ENCODE data around the gene NTRK3. TPM values are rescaled to one million over a fixed set of nuclear protein-coding genes. Genes with fewer than 3 reads are reported as not detected.

NTRK3 gene
- total and polyA plus RNA-seq, 2 donors (not counting 3 experiments of a cell fraction or from before 2014, with no cell fraction given) = not detected

DNA sequence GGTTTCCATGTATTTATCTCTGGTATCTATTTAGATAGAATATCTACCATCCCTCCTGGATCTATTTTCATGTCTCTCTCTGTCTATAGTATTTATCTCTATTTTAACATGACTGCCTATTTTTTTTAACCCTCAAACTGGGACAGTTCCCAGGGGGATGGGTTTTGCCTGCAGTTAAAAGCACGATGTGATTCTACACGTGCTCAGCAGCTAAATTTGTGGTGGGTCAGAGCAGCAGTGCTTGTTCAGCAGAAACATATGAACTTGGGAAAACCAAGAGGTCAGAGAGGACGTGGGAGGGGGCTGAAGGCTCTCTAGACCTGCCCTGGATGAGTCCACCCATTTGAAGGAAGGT lies 189.2 kb downstream of the NTRK3 start:
- Histone ChIP-seq H4K20me1 (replicated peaks; ENCODE audit: control insufficient read depth, extremely low read depth, insufficient read depth, low read length) (no peaks in the 10 kb centered on the region), H3K79me2 (ENCODE audit: control insufficient read depth, insufficient read depth, low read length) (no peaks in the 10 kb centered on the region), H3K9me1 (replicated peaks; ENCODE audit: control insufficient read depth, extremely low read depth, insufficient read depth, low read length) (no peaks in the 10 kb centered on the region), H3K27ac (ENCODE audit: insufficient read depth, low read depth, low read length) (no peak overlapping the region), H3K4me3 (replicated peaks in 1 of 3; ENCODE audit: insufficient read depth in 1 of 3, low read depth in 1 of 3, low read length in 3 of 3) (no peak overlapping the region), H3K4me2 (ENCODE audit: insufficient read depth, low read length) (no peak overlapping the region), H3K9me3 (replicated peaks; ENCODE audit: control insufficient read depth, insufficient read depth, low read length) (peaks cover 4% of the 10 kb centered on the region), H3K27me3 (ENCODE audit: control insufficient read depth in 2 of 2, insufficient read depth in 2 of 2, low read length in 2 of 2) (no peaks in the 10 kb centered on the region), H3K36me3 (ENCODE audit: control insufficient read depth in 2 of 2, extremely low read depth in 1 of 2, insufficient read depth in 2 of 2, low read length in 2 of 2) (no peaks in the 10 kb centered on the region), H3K4me1 (ENCODE audit: control insufficient read depth, extremely low read depth, insufficient read depth, low read length) (no peaks in the 10 kb centered on the region), H2AFZ (ENCODE audit: low read depth, low read length) (no peak overlapping the region), H3K9ac (replicated peaks; ENCODE audit: extremely low read depth, insufficient read depth, low read length) (no peak overlapping the region)
- dilution Hi-C loops (cut with MboI; ENCODE audit: extremely low pct_ligation_motif_present, low sequenced_read_pairs) (no loop called here), intact Hi-C loops (cut with micrococcal nuclease) (no loop called here)
- ChIA-PET CTCF (no interaction called here), POLR2A (no interaction called here)
- no TSS peak for BruUV-seq (replicated peaks)
- TF ChIP-seq MYC (IDR thresholded peaks at IDR 0.05; ENCODE audit: low read depth, low read length) (no peak), GATA2 (IDR thresholded peaks at IDR 0.05; ENCODE audit: insufficient read depth, insufficient read length, low read depth, low read length) (no peak), MAX (IDR thresholded peaks at IDR 0.05; ENCODE audit: insufficient read depth, insufficient read length) (no peak), JUN (IDR thresholded peaks at IDR 0.05; ENCODE audit: borderline replicate concordance, insufficient read depth, insufficient read length, low read depth) (no peak), POLR2AphosphoS5 (IDR thresholded peaks at IDR 0.05; ENCODE audit: insufficient read depth, low read depth, low read length) (no peak), CTCF (IDR thresholded peaks at IDR 0.05; ENCODE audit: extremely low read depth in 1 of 2, insufficient read depth in 1 of 2, low read depth in 1 of 2, low read length in 2 of 2) (no peak), EZH2 (IDR thresholded peaks at IDR 0.05; ENCODE audit: borderline replicate concordance, low read depth, low read length, severe bottlenecking) (no peak), FOS (IDR thresholded peaks at IDR 0.05; ENCODE audit: borderline replicate concordance, insufficient read depth, low read length) (no peak), POLR2A (IDR thresholded peaks at IDR 0.05; ENCODE audit: low read depth, low read length) (no peak)
- no peak for DNase-seq (ENCODE audit: low read depth, low spot score)
- FAIRE-seq = no peak

Measured in endothelial cell of umbilical vein (primary cell).